NCI-H2171 treated with DMSO at 0.1 percent for 48 hours (cell line): ENCODE data around the gene NTRK3.

Experiments
- DNase-seq: peaks from one replicate; lab custom pipeline; 2025; lab: John Stamatoyannopoulos, UW

The NTRK3 gene

GRCh38 chr15:88028024-88028423 lies 228.5 kb downstream of the NTRK3 start:
- DNase-seq = no peak

- no peak for DNase-seq
Observed at GRCh38 chr15:88023914-88024313, 232.6 kb downstream of the NTRK3 start.

- no peak for DNase-seq
Observed at GRCh38 chr15:88022716-88023115, 233.8 kb downstream of the NTRK3 start.

GRCh38 chr15:88021601-88022000 lies 234.9 kb downstream of the NTRK3 start:
- DNase-seq = no peak

GRCh38 chr15:88020806-88021205 lies 235.7 kb downstream of the NTRK3 start:
- no peak for DNase-seq

GRCh38 chr15:88019656-88020055 lies 236.9 kb downstream of the NTRK3 start:
- DNase-seq = no peak

GRCh38 chr15:88018869-88019641 lies 237.5 kb downstream of the NTRK3 start:
- DNase-seq = peak; percentile 2

GRCh38 chr15:88017753-88018152 lies 238.8 kb downstream of the NTRK3 start:
- DNase-seq = no peak

GRCh38 chr15:88016406-88016805 lies 240.1 kb downstream of the NTRK3 start:
- DNase-seq = no peak

- no peak for DNase-seq
Observed at GRCh38 chr15:88015228-88015860, 241.2 kb downstream of the NTRK3 start.

GRCh38 chr15:88014454-88015160 lies 241.9 kb downstream of the NTRK3 start:
- DNase-seq = no peak

- DNase-seq = no peak
Observed at GRCh38 chr15:88013111-88013510, 243.4 kb downstream of the NTRK3 start.

GRCh38 chr15:88012688-88013087 lies 243.9 kb downstream of the NTRK3 start:
- DNase-seq = no peak

- no peak for DNase-seq
Observed at GRCh38 chr15:88012233-88012632, 244.3 kb downstream of the NTRK3 start.

- no peak for DNase-seq
Observed at GRCh38 chr15:88011533-88011932, 245.0 kb downstream of the NTRK3 start.

GRCh38 chr15:88006146-88006545 lies 250.4 kb downstream of the NTRK3 start:
- no peak for DNase-seq

GRCh38 chr15:88004399-88004798 lies 252.1 kb downstream of the NTRK3 start:
- no peak for DNase-seq

- no peak for DNase-seq
Observed at GRCh38 chr15:88003541-88004327, 252.8 kb downstream of the NTRK3 start.

- no peak for DNase-seq
Observed at GRCh38 chr15:88002706-88003105, 253.8 kb downstream of the NTRK3 start.

GRCh38 chr15:87998630-87999029 lies 257.9 kb downstream of the NTRK3 start:
- no peak for DNase-seq

- DNase-seq = no peak
Observed at GRCh38 chr15:87986776-87987175, 269.8 kb downstream of the NTRK3 start.

GRCh38 chr15:87985451-87985850 lies 271.1 kb downstream of the NTRK3 start:
- DNase-seq = no peak
